K562 (cell line): Measurements from ENCODE around the gene CNPY3. TPM values are rescaled to one million over a fixed set of nuclear protein-coding genes. Genes with fewer than 3 reads are reported as not detected.

Experiments used
- EGR1 ChIP-seq: fragments of 450-650 bp; conservative IDR thresholded peaks from 2 replicates; pipeline ENCODE4 v1.6.1; 2017; ENCODE audit warnings: mild to moderate bottlenecking
- EP300 ChIP-seq: IDR thresholded peaks from 2 replicates; pipeline ENCODE4 v1.6.1; 2012; ENCODE audit warnings: low read length, improper control_type of control experiment
- ESRRA ChIP-seq: fragments of 450-650 bp; IDR thresholded peaks from 2 replicates; pipeline ENCODE4 v1.6.1; 2014; ENCODE audit warnings: low read depth, mild to moderate bottlenecking, moderate library complexity, borderline replicate concordance
- FOXK2 ChIP-seq, 2 experiments: fragments of 450-650 bp; IDR thresholded peaks in 1 of 2; conservative IDR thresholded peaks in 1 of 2; 2 replicates each; pipeline ENCODE4 v1.6.1; 2016; ENCODE audit warnings: low read depth in 2 of 2, mild to moderate bottlenecking in 1 of 2
- FOXP4 ChIP-seq: sonication (generic); formaldehyde crosslinking; IDR thresholded peaks from 2 replicates; pipeline ENCODE4 v1.8.0; 2022; ENCODE audit warnings: mild to moderate bottlenecking, missing genetic modification reagents, borderline replicate concordance
- HMGXB4 ChIP-seq: sonication (generic); formaldehyde crosslinking; IDR thresholded peaks from 2 replicates; pipeline ENCODE4 v1.8.1; 2023; ENCODE audit warnings: mild to moderate bottlenecking, missing genetic modification reagents
- MLLT1 ChIP-seq, 2 experiments: fragments of 450-650 bp; IDR thresholded peaks; 2 replicates each; pipeline ENCODE4 v1.6.1; 2016
- NR1H2 ChIP-seq: sonication (generic); formaldehyde crosslinking; IDR thresholded peaks from 2 replicates; pipeline ENCODE4 v1.4.0; 2020; ENCODE audit warnings: mild to moderate bottlenecking, missing genetic modification reagents
- PREB ChIP-seq: sonication (generic); formaldehyde crosslinking; IDR thresholded peaks from 2 replicates; pipeline ENCODE4 v1.8.1; 2023; ENCODE audit warnings: mild to moderate bottlenecking, missing genetic modification reagents
- RBM14 ChIP-seq: fragments of 200-400 bp; formaldehyde crosslinking; IDR thresholded peaks from 2 replicates; pipeline ENCODE4 v1.6.1; 2018; ENCODE audit warnings: low read depth, mild to moderate bottlenecking, low read length, moderate library complexity, borderline replicate concordance; ENCODE audit not compliant: insufficient read depth
- RCOR1 ChIP-seq, 2 experiments: IDR thresholded peaks; 2 replicates each; pipeline ENCODE4 v1.6.1; 2012; ENCODE audit warnings: low read depth in 2 of 2, low read length in 2 of 2, borderline replicate concordance in 1 of 2, improper control_type of control experiment in 1 of 2
- RFX1 ChIP-seq: fragments of 450-650 bp; IDR thresholded peaks from 2 replicates; pipeline ENCODE4 v1.6.1; 2016; ENCODE audit warnings: mild to moderate bottlenecking, moderate library complexity
- TFAP4 ChIP-seq: sonication (generic); formaldehyde crosslinking; IDR thresholded peaks from 2 replicates; pipeline ENCODE4 v1.8.0; 2022; ENCODE audit warnings: missing genetic modification reagents, mild to moderate bottlenecking, moderate library complexity, borderline replicate concordance
- TRIM24 ChIP-seq, 2 experiments: fragments of 450-650 bp; IDR thresholded peaks; 2 replicates each; pipeline ENCODE4 v1.6.1; 2016
- UBTF ChIP-seq, 2 experiments: IDR thresholded peaks; 2 replicates each; pipeline ENCODE4 v1.6.1; 2012; ENCODE audit warnings: improper control_type of control experiment in 2 of 2, low read depth in 2 of 2, low read length in 2 of 2, borderline replicate concordance in 1 of 2
- ZNF146 ChIP-seq: IDR thresholded peaks from one replicate; pipeline ENCODE4 v1.6.1; 2018; ENCODE audit warnings: missing compliant biosample characterization; ENCODE audit not compliant: unreplicated experiment
- ZNF431 ChIP-seq: sonication (generic); formaldehyde crosslinking; IDR thresholded peaks from 2 replicates; pipeline ENCODE4 v1.8.0; 2022; ENCODE audit warnings: mild to moderate bottlenecking, missing genetic modification reagents
- polyA plus RNA-seq, 8 experiments: library from polyadenylated mRNA; depleted of rRNA in 4 of 8; stranded (reverse) in 5 of 8; unstranded in 3 of 8; fragments of >200 nt; fragmentation: Nextera tagmentation in 2 of 8; fragmentation: Illumina TruSeq in 1 of 8; extraction: Ambion mirVana in 2 of 8; extraction: Trizol in 1 of 8; gene quantifications; 2 replicates each; pipeline versions ENCODE4 v1.2.1 to v1.2.3, GENCODE V29; 2011 to 2014; ENCODE audit warnings: inconsistent platforms in 1 of 8, missing spikeins in 1 of 8
- total RNA-seq, 7 experiments: library from RNA; depleted of rRNA in 6 of 7; stranded (reverse); fragments of >200 nt in 6 of 7; fragmentation: Illumina TruSeq in 2 of 7; extraction: Trizol in 2 of 7; gene quantifications; 2 replicates each; pipeline versions ENCODE4 v1.2.1 to v1.2.3, GENCODE V29; 2011 to 2021; ENCODE audit warnings: low replicate concordance in 1 of 7

The CNPY3 gene
- total and polyA plus RNA-seq, 9 of the 15 experiments (the other 6 are each of a cell fraction or from before 2014, with no cell fraction given): 2.4 to 37.4 (median 21.2) TPM

- no peak for TF ChIP-seq EP300
- TF ChIP-seq RFX1: no peak
- TF ChIP-seq FOXK2 (conservative IDR thresholded peaks at IDR 0.05 in 1 of 2, IDR thresholded peaks at IDR 0.05 in 1 of 2; ENCODE audit: low read depth in 2 of 2): 0 out of 4 replicates have a peak, but pooled peaks of 1 of the 2 experiments have one; percentile 7
- 0 out of 2 replicates have a peak, but pooled peaks have one; percentile 54 for TF ChIP-seq RBM14
- TF ChIP-seq ZNF146 (CRISPR knock-in tag): peak; percentile 28
- no peak for TF ChIP-seq HMGXB4
- TF ChIP-seq PREB (CRISPR knock-in tag): 0 out of 2 replicates have a peak, but pooled peaks have one; percentile 29
- peak in 1 of 2 experiments; percentile 80; a peak in 2 of 4 replicates for TF ChIP-seq MLLT1 (IDR thresholded peaks at IDR 0.05)
- no peak for TF ChIP-seq ZNF431 (CRISPR knock-in tag)
- TF ChIP-seq RCOR1 (IDR thresholded peaks at IDR 0.05; ENCODE audit: borderline replicate concordance in 1 of 2, low read depth in 2 of 2, low read length in 2 of 2): no peak
- TF ChIP-seq FOXP4 (CRISPR knock-in tag): 0 out of 2 replicates have a peak, but pooled peaks have one; percentile 16
- peak; percentile 79; the same call in 1 of the 2 replicates for TF ChIP-seq NR1H2
- TF ChIP-seq ESRRA: peak; percentile 82; the same call in 1 of the 2 replicates
- TF ChIP-seq TRIM24 (IDR thresholded peaks at IDR 0.05): no peak
- TF ChIP-seq EGR1: peak; percentile 73
- TF ChIP-seq UBTF (IDR thresholded peaks at IDR 0.05; ENCODE audit: borderline replicate concordance in 1 of 2, low read depth in 2 of 2, low read length in 2 of 2): peak; percentile 27 to 92; a peak in 3 of 4 replicates
- 0 out of 2 replicates have a peak, but pooled peaks have one; percentile 9 for TF ChIP-seq TFAP4 (CRISPR knock-in tag)
These were observed 49.2 kb downstream of the CNPY3 start (continued) for GRCh38 chr6:42978487-42978838.
